RPMI8226 (cell line): ENCODE data around the gene FAM110A.
"Not testable (repeated sequence)": the region's sequence is repeated elsewhere in the genome, so short reads cannot be mapped to it uniquely, and the experiment has no call there.

Experiments used
- DNase-seq: peaks from one replicate; pipeline ENCODE4 v3.0.0-alpha.2; 2015

FAM110A gene

GRCh38 chr20:845226-845868 is 11.8 kb downstream of the FAM110A start:
- no peak for DNase-seq

GRCh38 chr20:845941-846893 is 12.7 kb downstream of the FAM110A start:
- no peak for DNase-seq

- DNase-seq, result no peak
These were observed 13.4 kb downstream of the FAM110A start for GRCh38 chr20:846894-847278.

- DNase-seq, result no peak
These were observed 14.7 kb downstream of the FAM110A start for GRCh38 chr20:848193-848592.

- DNase-seq, result not testable (repeated sequence)
These were observed 15.2 kb downstream of the FAM110A start for GRCh38 chr20:848731-849130.

GRCh38 chr20:853406-853996 is 20.0 kb downstream of the FAM110A start:
- no peak for DNase-seq

GRCh38 chr20:854601-855000 is 21.1 kb downstream of the FAM110A start:
- DNase-seq, result no peak

- DNase-seq, result no peak
These were observed 22.2 kb downstream of the FAM110A start for GRCh38 chr20:855466-856360.

- DNase-seq, result no peak
These were observed 22.9 kb downstream of the FAM110A start for GRCh38 chr20:856361-856775.

- no peak for DNase-seq
These were observed 24.5 kb downstream of the FAM110A start for GRCh38 chr20:858011-858410.

GRCh38 chr20:859751-860231 is 26.3 kb downstream of the FAM110A start:
- no peak for DNase-seq

- DNase-seq, result no peak
These were observed 27.4 kb downstream of the FAM110A start for GRCh38 chr20:860891-861290.

GRCh38 chr20:865440-865839 is 31.9 kb downstream of the FAM110A start:
- no peak for DNase-seq

GRCh38 chr20:868279-868678 is 34.8 kb downstream of the FAM110A start:
- DNase-seq, result no peak

GRCh38 chr20:869606-870005 is 36.1 kb downstream of the FAM110A start:
- no peak for DNase-seq

GRCh38 chr20:870758-871157 is 37.2 kb downstream of the FAM110A start:
- DNase-seq, result no peak

GRCh38 chr20:871436-871835 is 37.9 kb downstream of the FAM110A start:
- DNase-seq, result no peak

- DNase-seq, result no peak
These were observed 38.4 kb downstream of the FAM110A start for GRCh38 chr20:871948-872347.

GRCh38 chr20:872855-873520 is 39.5 kb downstream of the FAM110A start:
- DNase-seq, result no peak

GRCh38 chr20:873875-874607 is 40.5 kb downstream of the FAM110A start:
- DNase-seq, result no peak

GRCh38 chr20:875115-875514 is 41.6 kb downstream of the FAM110A start:
- no peak for DNase-seq
